ENCODE measurements around the gene CPA1.

- TF ChIP-seq CTCF (IDR thresholded peaks at IDR 0.05) (no peak), POLR2A (IDR thresholded peaks at IDR 0.05) (no peak)
These were observed 27.9 kb upstream of the CPA1 start for GRCh38 chr7:130352194-130353074.

Data from esophagus squamous epithelium (tissue), 4 donors.